Pancreas (tissue), 10 donors: ENCODE results near the gene TAS2R38. TPM values are rescaled to one million over a fixed set of nuclear protein-coding genes. Genes with fewer than 3 reads are reported as not detected.

ENCODE experiments used
- ATAC-seq, 4 donors: fragments of 200-7000 bp; cut with Tn5 transposase; one replicate each; pipeline versions ENCODE4 v1.8.0 to v1.9.1; 2020; ENCODE audit warnings: mild to moderate bottlenecking in 4 of 4, moderate library complexity in 4 of 4
- DNase-seq, 6 donors: peaks; one replicate each; pipeline ENCODE4 v3.0.0-alpha.2; 2020
- FAIRE-seq: peaks from 2 replicates; lab custom pipeline; 2012; peaks lifted over from hg19 to GRCh38; lab: Jason Lieb, UNC
- H3K27ac ChIP-seq, 4 donors: fragments of 200-600 bp; sonication (generic); 1 replicate in 3 of 4; 2 replicates in 1 of 4; pipeline versions ENCODE4 v1.5.0 to v1.8.0; 2020
- H3K27me3 ChIP-seq, 4 donors: fragments of 200-600 bp; one replicate each; pipeline ENCODE4 v1.8.0; 2021
- H3K36me3 ChIP-seq, 3 donors: fragments of 200-600 bp; sonication (generic) in 1 of 3; one replicate each; pipeline versions ENCODE4 v1.5.0 to v1.8.0; 2020 to 2021
- H3K4me1 ChIP-seq, 3 donors: fragments of 200-600 bp; one replicate each; pipeline ENCODE4 v1.8.0; 2021
- H3K4me3 ChIP-seq, 4 donors: fragments of 200-600 bp; sonication (generic) in 2 of 4; one replicate each; pipeline versions ENCODE4 v1.5.0 to v1.8.0; 2020 to 2021
- H3K9me3 ChIP-seq, 4 donors: fragments of 200-600 bp; one replicate each; pipeline ENCODE4 v1.8.0; 2021
- WGBS, 2 donors: extraction: QIAGEN DNeasy Blood & Tissue Kit; methylation state at CpG; one replicate each; pipeline ENCODE4 v1.1.7; 2013; 5-methylcytosine and 5-hydroxymethylcytosine counted together
- intact Hi-C, 3 donors: fragments of 100-400 bp; cut with DNase I; formaldehyde crosslinking; loops; one replicate each; pipeline versions ENCODE4 v1.11.1 to v1.14.2; 2022
- polyA plus RNA-seq, 2 donors: library from polyadenylated mRNA; stranded (reverse); fragments of 200-250 nt; gene quantifications; one replicate each; pipeline ENCODE4 v1.2.3, GENCODE V29; 2013
- total RNA-seq, 6 donors: library from RNA; stranded (reverse); fragmentation: NEBNext Ultra II Directional in 4 of 6; extraction: Animal tissue kit (Norgen Biotek cat#: 25700) in 4 of 6; gene quantifications; one replicate each; pipeline versions ENCODE4 v1.2.1 to v1.2.4, GENCODE V29; 2021 to 2023
- TF ChIP-seq, protein P1 (sequence below), 4 donors: fragments of 200-600 bp; sonication (generic) in 3 of 4; IDR thresholded peaks; one replicate each; pipeline versions ENCODE4 v1.5.0 to v1.8.0; 2021; ENCODE audit warnings: antibody characterized with exemption in 4 of 4
- donor health status: healthy with polysubstance abuse.
- donor health status: DM: no; HTN: no; CAD: no; lungs with moderate emphysema.
- donor health status: DM: no; HTN: no; CAD: no.
- donor health status: control.
- donor health status: control.
- donor health status: Bipolar disorder and iron deficiency.
- donor health status: DM: yes; HTN: yes; CAD: no.
- donor health status: DM: no; HTN: no; CAD: no.
- donor health status: DM: no; HTN: no; CAD: no.
- donor health status: DM: yes; HTN: yes; CAD: no.

Gene TAS2R38
- total and polyA plus RNA-seq, 8 donors, result not detected

DNA sequence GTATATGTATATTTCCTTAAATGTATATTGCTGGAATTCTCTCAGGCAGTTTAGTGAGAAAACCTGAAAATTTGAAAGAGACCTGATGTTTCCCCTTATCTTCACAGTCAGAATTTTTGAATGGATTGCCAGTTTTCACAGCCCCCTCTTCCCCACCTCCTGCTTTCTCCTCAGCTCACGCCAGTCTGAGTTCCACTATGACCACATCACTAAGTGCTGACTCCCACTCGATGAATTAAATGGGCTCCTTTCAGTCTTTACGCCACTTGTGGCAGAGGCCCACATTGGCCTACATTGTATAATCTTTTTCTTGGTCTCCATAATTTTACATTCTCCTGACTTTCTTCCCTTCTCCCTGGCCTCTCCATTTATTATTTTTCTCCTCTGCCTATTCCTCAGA lies 23.7 kb downstream of the TAS2R38 start:
- Histone ChIP-seq H3K36me3 (no peaks in the 10 kb centered on the region), H3K9me3 (no peaks in the 10 kb centered on the region), H3K27ac (no peak overlapping the region), H3K4me3 (no peak overlapping the region), H3K27me3 (no peaks in the 10 kb centered on the region), H3K4me1 (no peaks in the 10 kb centered on the region)
- TF ChIP-seq, protein P1, sequence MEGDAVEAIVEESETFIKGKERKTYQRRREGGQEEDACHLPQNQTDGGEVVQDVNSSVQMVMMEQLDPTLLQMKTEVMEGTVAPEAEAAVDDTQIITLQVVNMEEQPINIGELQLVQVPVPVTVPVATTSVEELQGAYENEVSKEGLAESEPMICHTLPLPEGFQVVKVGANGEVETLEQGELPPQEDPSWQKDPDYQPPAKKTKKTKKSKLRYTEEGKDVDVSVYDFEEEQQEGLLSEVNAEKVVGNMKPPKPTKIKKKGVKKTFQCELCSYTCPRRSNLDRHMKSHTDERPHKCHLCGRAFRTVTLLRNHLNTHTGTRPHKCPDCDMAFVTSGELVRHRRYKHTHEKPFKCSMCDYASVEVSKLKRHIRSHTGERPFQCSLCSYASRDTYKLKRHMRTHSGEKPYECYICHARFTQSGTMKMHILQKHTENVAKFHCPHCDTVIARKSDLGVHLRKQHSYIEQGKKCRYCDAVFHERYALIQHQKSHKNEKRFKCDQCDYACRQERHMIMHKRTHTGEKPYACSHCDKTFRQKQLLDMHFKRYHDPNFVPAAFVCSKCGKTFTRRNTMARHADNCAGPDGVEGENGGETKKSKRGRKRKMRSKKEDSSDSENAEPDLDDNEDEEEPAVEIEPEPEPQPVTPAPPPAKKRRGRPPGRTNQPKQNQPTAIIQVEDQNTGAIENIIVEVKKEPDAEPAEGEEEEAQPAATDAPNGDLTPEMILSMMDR (IDR thresholded peaks at IDR 0.05), result no peak
- 86 to 87% methylated on average over 3 of the region's 3 CpGs for WGBS, 2 donors
- no peak for ATAC-seq
- no peak for FAIRE-seq
- DNase-seq, result no peak
- intact Hi-C loops, result no loop called here

- TF ChIP-seq, protein P1 (IDR thresholded peaks at IDR 0.05), result no peak
- DNase-seq, result no peak
- no peak for FAIRE-seq
- ATAC-seq, result no peak
- intact Hi-C loops, result no loop called here
- H3K27me3 ChIP-seq, result no peaks in the 10 kb centered on the region
- H3K27ac ChIP-seq, result no peak overlapping the region
- H3K4me1 ChIP-seq, result no peaks in the 10 kb centered on the region
- H3K9me3 ChIP-seq, result no peaks in the 10 kb centered on the region
- WGBS, 2 donors, result 45 to 54% methylated on average over 2 of the region's 2 CpGs
- H3K4me3 ChIP-seq, result no peak overlapping the region
- H3K36me3 ChIP-seq, result no peaks in the 10 kb centered on the region
These were observed 24.1 kb downstream of the TAS2R38 start for GRCh38 chr7:141949451-141949850.

DNA sequence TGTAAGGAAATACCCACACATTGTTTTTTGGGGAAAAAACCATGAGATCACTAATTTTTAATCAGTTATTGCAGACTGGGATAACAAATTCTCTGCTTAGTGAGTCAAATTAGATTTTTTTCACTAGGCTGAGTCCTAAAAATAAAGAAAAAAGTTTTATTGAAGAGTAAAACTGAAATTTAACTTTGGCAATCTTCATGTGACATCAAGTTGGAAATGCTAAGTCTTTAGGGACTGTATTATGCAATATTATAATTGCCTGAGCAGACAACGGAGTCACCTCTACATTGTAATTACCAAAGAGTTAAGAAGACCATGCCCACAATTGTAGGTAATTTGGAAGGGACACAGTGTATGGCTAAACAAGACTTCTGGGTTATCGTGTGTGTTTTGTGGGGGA lies 24.6 kb downstream of the TAS2R38 start:
- 86 to 88% methylated on average over 2 of the region's 2 CpGs for WGBS, 2 donors
- ATAC-seq, result no peak
- FAIRE-seq, result no peak
- H3K4me3 ChIP-seq, result no peak overlapping the region
- TF ChIP-seq, protein P1 (IDR thresholded peaks at IDR 0.05), result no peak
- no peak for DNase-seq
- H3K9me3 ChIP-seq, result no peaks in the 10 kb centered on the region
- H3K27me3 ChIP-seq, result no peaks in the 10 kb centered on the region
- H3K27ac ChIP-seq, result no peak overlapping the region
- intact Hi-C loops, result no loop called here
- H3K36me3 ChIP-seq, result no peaks in the 10 kb centered on the region
- H3K4me1 ChIP-seq, result no peaks in the 10 kb centered on the region

DNA sequence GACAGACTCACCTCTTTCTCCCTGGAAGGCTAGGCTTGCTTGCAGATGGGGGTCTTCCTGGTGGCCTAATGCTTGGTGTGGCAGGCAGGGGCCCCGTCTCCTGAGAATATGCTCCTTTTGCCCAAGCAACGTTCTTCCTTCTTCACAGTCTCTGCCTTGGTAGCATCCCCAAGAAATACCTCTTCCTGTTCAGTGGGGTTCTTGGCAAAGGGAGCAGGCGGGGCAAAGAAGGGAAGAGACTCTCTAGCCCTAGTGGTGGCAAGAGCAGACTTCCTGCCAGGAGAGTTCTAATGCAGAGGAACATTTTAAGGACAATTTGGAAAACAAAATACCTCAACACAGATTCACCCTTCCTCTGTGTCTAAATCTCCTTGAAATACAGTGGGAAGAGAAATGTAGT lies 26.8 kb downstream of the TAS2R38 start, which contains the start of gene CLEC5A:
TSS of gene CLEC5A (minus strand) at position 179 of the 400 bp plus-strand sequence. CDS start 682 bp downstream, outside the sequence.
- H3K27ac ChIP-seq, result no peak within 1 kb of the TSS
- intact Hi-C loops, result no loop called here
- no peak within 1 kb of the TSS for H3K4me3 ChIP-seq
- no peaks in the 10 kb centered on the region for H3K4me1 ChIP-seq
- ATAC-seq (peak in 1 of 4 donors; percentile 24), DNase-seq (no peak), FAIRE-seq (no peak)
- no peaks in the 10 kb centered on the region for H3K36me3 ChIP-seq
- TF ChIP-seq, protein P1 (IDR thresholded peaks at IDR 0.05), result no peak
- no peaks in the 10 kb centered on the region for H3K27me3 ChIP-seq
- H3K9me3 ChIP-seq, result no peaks in the 10 kb centered on the region
- WGBS, 2 donors, result 85 to 90% methylated on average over 3 of the region's 3 CpGs

DNA sequence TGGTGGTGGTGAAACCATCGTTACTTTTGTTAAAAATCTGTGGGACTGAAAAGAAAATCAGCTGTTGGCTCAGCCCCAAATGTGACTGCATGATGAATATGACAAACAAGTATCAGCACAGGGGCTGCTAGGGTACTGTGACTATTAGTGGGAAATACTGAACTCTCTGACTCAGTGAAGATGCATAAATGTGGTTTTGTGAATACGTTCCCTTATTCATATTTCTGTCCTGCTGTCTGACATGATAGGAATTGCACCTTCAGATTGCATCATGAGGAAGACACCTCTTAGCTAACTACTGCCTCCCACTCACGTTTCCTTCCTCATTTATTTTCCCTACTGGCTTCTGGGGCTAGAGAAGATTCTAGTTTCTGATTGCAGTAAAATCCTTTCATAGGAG lies 28.2 kb downstream of the TAS2R38 start:
- H3K9me3 ChIP-seq, result no peaks in the 10 kb centered on the region
- 69 to 72% methylated on average over 3 of the region's 3 CpGs for WGBS, 2 donors
- H3K27me3 ChIP-seq, result no peaks in the 10 kb centered on the region
- no peaks in the 10 kb centered on the region for H3K4me1 ChIP-seq
- H3K36me3 ChIP-seq, result no peaks in the 10 kb centered on the region
- no peak overlapping the region for H3K4me3 ChIP-seq
- no peak overlapping the region for H3K27ac ChIP-seq
- ATAC-seq (peak in 2 of 4 donors; percentile 18 to 59), DNase-seq (no peak), FAIRE-seq (no peak)
- TF ChIP-seq, protein P1 (IDR thresholded peaks at IDR 0.05), result no peak
- intact Hi-C loops, result no loop called here
